HepG2 (cell line): ENCODE measurements around the gene ACO1. TPM values are rescaled to one million over a fixed set of nuclear protein-coding genes. Genes with fewer than 3 reads are reported as not detected.

Experiments
- ATAC-seq: fragments of 200-7000 bp; cut with Tn5 transposase; 3 replicates; pipeline ENCODE4 v1.9.1; 2020; ENCODE audit warnings: mild to moderate bottlenecking, moderate library complexity
- BruUV-seq: library from RNA; stranded (reverse); fragments of 400-500 nt; replicated peaks from 2 replicates; lab custom pipeline; 2021; lab: Mats Ljungman, UMichigan
- CTCF ChIA-PET: fragments of 300-600 bp; formaldehyde crosslinking; extraction: SDS; loops from one replicate; lab custom pipeline; 2021; ENCODE audit warnings: low total read pairs, inconsistent platforms, low intra/inter-chr PET ratio; lab: Yijun Ruan, JAX
- POLR2A ChIA-PET: fragments of 350-600 bp; sonication (Branson Sonifier 250); formaldehyde crosslinking; loops from one replicate; lab custom pipeline; 2020; ENCODE audit warnings: antibody characterized with exemption, inconsistent platforms; lab: Yijun Ruan, JAX
- DNase-seq: peaks from one replicate; pipeline ENCODE4 v3.0.0-alpha.2; 2015; ENCODE audit warnings: low spot score
- FAIRE-seq: peaks from 3 replicates; lab custom pipeline; 2011; peaks lifted over from hg19 to GRCh38; lab: Jason Lieb, UNC
- H2AFZ ChIP-seq: one replicate; pipeline ENCODE4 v1.6.1; 2011; ENCODE audit warnings: low read length, inconsistent platforms
- H3K27ac ChIP-seq: fragments of 300-600 bp; 3 replicates; pipeline ENCODE4 v1.8.0; 2011; ENCODE audit warnings: mixed run types, mild to moderate bottlenecking, mixed read lengths, low read length, inconsistent platforms; ENCODE audit not compliant: insufficient read depth; ENCODE audit errors: extremely low read length
- H3K27me3 ChIP-seq, 2 experiments: fragments of 200-600 bp in 1 of 2; 2 replicates in 1 of 2; 3 replicates in 1 of 2; pipeline versions ENCODE4 v1.6.0 to v1.8.0; 2011; ENCODE audit warnings: low read length in 2 of 2, mild to moderate bottlenecking in 2 of 2, moderate library complexity in 2 of 2, inconsistent platforms in 1 of 2; ENCODE audit not compliant: insufficient read depth in 2 of 2, control insufficient read depth in 1 of 2
- H3K36me3 ChIP-seq, 2 experiments: fragments of 200-600 bp in 1 of 2; replicated peaks in 1 of 2; 2 replicates in 1 of 2; 3 replicates in 1 of 2; pipeline versions ENCODE4 v1.5.1 to v1.8.0; 2011; ENCODE audit warnings: low read length in 2 of 2, inconsistent platforms in 1 of 2; ENCODE audit not compliant: insufficient read depth in 2 of 2, control insufficient read depth in 1 of 2
- H3K4me1 ChIP-seq: 2 replicates; pipeline ENCODE4 v1.5.1; 2012; ENCODE audit warnings: low read length, inconsistent platforms; ENCODE audit not compliant: insufficient read depth
- H3K4me2 ChIP-seq: 2 replicates; pipeline ENCODE4 v1.6.0; 2011; ENCODE audit warnings: low read depth, low read length, inconsistent platforms
- H3K4me3 ChIP-seq, 3 experiments: fragments of 200-600 bp in 1 of 3; sonication (generic), shearing (Covaris generic) in 1 of 3; replicated peaks in 1 of 3; 2 replicates each; pipeline ENCODE4 v1.5.1; 2011 to 2016; ENCODE audit warnings: low read length in 3 of 3, inconsistent platforms in 2 of 3, low read depth in 2 of 3, mild to moderate bottlenecking in 2 of 3, control low read depth in 1 of 3, mixed read lengths in 1 of 3; ENCODE audit not compliant: insufficient read depth in 1 of 3
- H3K79me2 ChIP-seq: one replicate; pipeline ENCODE4 v1.6.1; 2011; ENCODE audit warnings: low read length, inconsistent platforms; ENCODE audit not compliant: insufficient read depth
- H3K9ac ChIP-seq: 2 replicates; pipeline ENCODE4 v1.6.0; 2011; ENCODE audit warnings: mild to moderate bottlenecking, low read depth, low read length, inconsistent platforms; ENCODE audit not compliant: insufficient read depth
- H3K9me3 ChIP-seq: 2 replicates; pipeline ENCODE4 v1.5.1; 2012; ENCODE audit warnings: mild to moderate bottlenecking, low read length
- H4K20me1 ChIP-seq: 2 replicates; pipeline ENCODE4 v1.6.0; 2011; ENCODE audit warnings: inconsistent platforms, mild to moderate bottlenecking, low read length, moderate library complexity; ENCODE audit not compliant: insufficient read depth
- KLF15 ChIP-seq: sonication (generic); formaldehyde crosslinking; IDR thresholded peaks from 2 replicates; pipeline ENCODE4 v1.8.1; 2023; ENCODE audit warnings: borderline replicate concordance, mild to moderate bottlenecking, inconsistent platforms, missing genetic modification reagents, mixed read lengths
- ZFY ChIP-seq: sonication (generic); formaldehyde crosslinking; IDR thresholded peaks from 2 replicates; pipeline ENCODE4 v1.4.0; 2020; ENCODE audit warnings: missing genetic modification reagents
- WGBS: methylation state at CpG from one replicate; pipeline ENCODE4 v1.1.6; 2017; ENCODE audit warnings: low lambda C conversion rate; 5-methylcytosine and 5-hydroxymethylcytosine counted together
- in situ Hi-C: cut with HindIII; loops from 2 replicates; pipeline ENCODE4 v1.10.0; 2017; ENCODE audit warnings: low pct_unique_long_range_greater_than_20kb; ENCODE audit not compliant: extremely low pct_ligation_motif_present
- intact Hi-C: fragments of 100-400 bp; cut with micrococcal nuclease; formaldehyde crosslinking; loops from one replicate; pipeline ENCODE4 v1.10.0; 2022; ENCODE audit not compliant: unreplicated experiment
- polyA plus RNA-seq, 8 experiments: library from polyadenylated mRNA; depleted of rRNA in 3 of 8; stranded (reverse) in 7 of 8; unstranded in 1 of 8; fragments of >200 nt; fragmentation: Illumina TruSeq in 4 of 8; extraction: Trizol in 4 of 8; gene quantifications; 2 replicates each; pipeline versions ENCODE4 v1.2.1 to v1.2.3, GENCODE V29; 2011 to 2016; ENCODE audit warnings: low read depth in 4 of 8, missing spikeins in 1 of 8, mixed read lengths in 1 of 8; ENCODE audit not compliant: insufficient read depth in 1 of 8
- total RNA-seq, 5 experiments: library from RNA; depleted of rRNA; stranded (reverse); fragments of >200 nt; fragmentation: Illumina TruSeq; extraction: Trizol; gene quantifications; 2 replicates each; pipeline ENCODE4 v1.2.3, GENCODE V29; 2016; ENCODE audit warnings: low read depth in 1 of 5
- TF ChIP-seq, protein P1 (sequence below): sonication (generic); formaldehyde crosslinking; IDR thresholded peaks from 2 replicates; pipeline ENCODE4 v1.9.0; 2021; ENCODE audit warnings: missing genetic modification reagents, borderline replicate concordance
- TF ChIP-seq, protein P2 (sequence below): sonication (generic); formaldehyde crosslinking; IDR thresholded peaks from 2 replicates; pipeline ENCODE4 v1.4.0; 2020; ENCODE audit warnings: mild to moderate bottlenecking, missing genetic modification reagents, borderline replicate concordance
- TF ChIP-seq, protein P3 (sequence below), 2 experiments: sonication (generic) in 1 of 2; formaldehyde crosslinking in 1 of 2; IDR thresholded peaks; 2 replicates each; pipeline versions ENCODE4 v1.4.0 to v1.6.1; 2016 to 2020; ENCODE audit warnings: borderline replicate concordance in 1 of 2, low read depth in 1 of 2, mild to moderate bottlenecking in 1 of 2, missing genetic modification reagents in 1 of 2
- TF ChIP-seq, protein P4 (sequence below): sonication (generic); formaldehyde crosslinking; conservative IDR thresholded peaks from 2 replicates; pipeline ENCODE4 v1.5.0; 2020; ENCODE audit warnings: missing genetic modification reagents
- TF ChIP-seq, protein P5 (sequence below): sonication (generic); formaldehyde crosslinking; IDR thresholded peaks from 2 replicates; pipeline ENCODE4 v1.4.0; 2020; ENCODE audit warnings: missing genetic modification reagents

Gene ACO1
- total and polyA plus RNA-seq, 2 of the 13 experiments (the other 11 are each of a cell fraction or from before 2014, with no cell fraction given), result 20.1 to 48.2 TPM

DNA sequence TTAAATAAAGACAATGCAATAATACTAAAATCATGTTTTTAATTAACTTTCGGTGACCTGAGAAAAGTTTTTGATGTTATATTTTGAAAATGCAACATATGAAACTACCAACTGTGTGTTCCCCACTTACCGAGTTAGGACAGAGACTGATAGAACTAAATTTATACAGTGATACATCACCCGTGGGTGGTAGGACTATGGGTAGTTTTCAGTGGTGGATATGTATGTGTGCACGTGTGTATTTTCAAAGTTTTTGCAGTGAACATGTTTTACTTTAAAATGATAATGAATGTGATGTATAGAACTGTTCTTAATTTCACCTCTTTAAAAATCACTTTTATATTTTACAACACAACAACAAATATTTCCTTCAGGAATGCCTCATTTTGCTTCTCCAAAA, 25.0 kb upstream of the ACO1 start:
- H4K20me1 ChIP-seq, result no peaks in the 10 kb centered on the region
- no peaks in the 10 kb centered on the region for H3K4me1 ChIP-seq
- no peak overlapping the region for H3K4me3 ChIP-seq
- no peak overlapping the region for H3K4me2 ChIP-seq
- H3K9me3 ChIP-seq, result no peaks in the 10 kb centered on the region
- no peaks in the 10 kb centered on the region for H3K27me3 ChIP-seq
- 15% methylated on average over 4 of the region's 4 CpGs for WGBS
- no peak overlapping the region for H3K27ac ChIP-seq
- no TSS peak for BruUV-seq
- intact Hi-C loops, result loop anchor here (10.0 kb wide), 2 partner anchors 515 to 555 kb away; no protein-coding TSS in a partner anchor
- in situ Hi-C loops, result no loop called here
- H3K9ac ChIP-seq, result no peak overlapping the region
- H2AFZ ChIP-seq, result no peak overlapping the region
- no peaks in the 10 kb centered on the region for H3K36me3 ChIP-seq
- H3K79me2 ChIP-seq, result no peaks in the 10 kb centered on the region
- ChIA-PET CTCF (no interaction called here), POLR2A (no interaction called here)
- DNase-seq (no peak), FAIRE-seq (no peak), ATAC-seq (no peak)
- no peak for TF ChIP-seq KLF15 (CRISPR knock-in tag)
- TF ChIP-seq, protein P1, sequence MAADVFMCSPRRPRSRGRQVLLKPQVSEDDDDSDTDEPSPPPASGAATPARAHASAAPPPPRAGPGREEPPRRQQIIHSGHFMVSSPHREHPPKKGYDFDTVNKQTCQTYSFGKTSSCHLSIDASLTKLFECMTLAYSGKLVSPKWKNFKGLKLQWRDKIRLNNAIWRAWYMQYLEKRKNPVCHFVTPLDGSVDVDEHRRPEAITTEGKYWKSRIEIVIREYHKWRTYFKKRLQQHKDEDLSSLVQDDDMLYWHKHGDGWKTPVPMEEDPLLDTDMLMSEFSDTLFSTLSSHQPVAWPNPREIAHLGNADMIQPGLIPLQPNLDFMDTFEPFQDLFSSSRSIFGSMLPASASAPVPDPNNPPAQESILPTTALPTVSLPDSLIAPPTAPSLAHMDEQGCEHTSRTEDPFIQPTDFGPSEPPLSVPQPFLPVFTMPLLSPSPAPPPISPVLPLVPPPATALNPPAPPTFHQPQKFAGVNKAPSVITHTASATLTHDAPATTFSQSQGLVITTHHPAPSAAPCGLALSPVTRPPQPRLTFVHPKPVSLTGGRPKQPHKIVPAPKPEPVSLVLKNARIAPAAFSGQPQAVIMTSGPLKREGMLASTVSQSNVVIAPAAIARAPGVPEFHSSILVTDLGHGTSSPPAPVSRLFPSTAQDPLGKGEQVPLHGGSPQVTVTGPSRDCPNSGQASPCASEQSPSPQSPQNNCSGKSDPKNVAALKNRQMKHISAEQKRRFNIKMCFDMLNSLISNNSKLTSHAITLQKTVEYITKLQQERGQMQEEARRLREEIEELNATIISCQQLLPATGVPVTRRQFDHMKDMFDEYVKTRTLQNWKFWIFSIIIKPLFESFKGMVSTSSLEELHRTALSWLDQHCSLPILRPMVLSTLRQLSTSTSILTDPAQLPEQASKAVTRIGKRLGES, result no peak
- TF ChIP-seq, protein P2, sequence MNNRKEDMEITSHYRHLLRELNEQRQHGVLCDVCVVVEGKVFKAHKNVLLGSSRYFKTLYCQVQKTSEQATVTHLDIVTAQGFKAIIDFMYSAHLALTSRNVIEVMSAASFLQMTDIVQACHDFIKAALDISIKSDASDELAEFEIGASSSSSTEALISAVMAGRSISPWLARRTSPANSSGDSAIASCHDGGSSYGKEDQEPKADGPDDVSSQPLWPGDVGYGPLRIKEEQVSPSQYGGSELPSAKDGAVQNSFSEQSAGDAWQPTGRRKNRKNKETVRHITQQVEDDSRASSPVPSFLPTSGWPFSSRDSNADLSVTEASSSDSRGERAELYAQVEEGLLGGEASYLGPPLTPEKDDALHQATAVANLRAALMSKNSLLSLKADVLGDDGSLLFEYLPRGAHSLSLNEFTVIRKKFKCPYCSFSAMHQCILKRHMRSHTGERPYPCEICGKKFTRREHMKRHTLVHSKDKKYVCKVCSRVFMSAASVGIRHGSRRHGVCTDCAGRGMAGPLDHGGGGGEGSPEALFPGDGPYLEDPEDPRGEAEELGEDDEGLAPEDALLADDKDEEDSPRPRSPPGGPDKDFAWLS, result no peak
- TF ChIP-seq, protein P3, sequence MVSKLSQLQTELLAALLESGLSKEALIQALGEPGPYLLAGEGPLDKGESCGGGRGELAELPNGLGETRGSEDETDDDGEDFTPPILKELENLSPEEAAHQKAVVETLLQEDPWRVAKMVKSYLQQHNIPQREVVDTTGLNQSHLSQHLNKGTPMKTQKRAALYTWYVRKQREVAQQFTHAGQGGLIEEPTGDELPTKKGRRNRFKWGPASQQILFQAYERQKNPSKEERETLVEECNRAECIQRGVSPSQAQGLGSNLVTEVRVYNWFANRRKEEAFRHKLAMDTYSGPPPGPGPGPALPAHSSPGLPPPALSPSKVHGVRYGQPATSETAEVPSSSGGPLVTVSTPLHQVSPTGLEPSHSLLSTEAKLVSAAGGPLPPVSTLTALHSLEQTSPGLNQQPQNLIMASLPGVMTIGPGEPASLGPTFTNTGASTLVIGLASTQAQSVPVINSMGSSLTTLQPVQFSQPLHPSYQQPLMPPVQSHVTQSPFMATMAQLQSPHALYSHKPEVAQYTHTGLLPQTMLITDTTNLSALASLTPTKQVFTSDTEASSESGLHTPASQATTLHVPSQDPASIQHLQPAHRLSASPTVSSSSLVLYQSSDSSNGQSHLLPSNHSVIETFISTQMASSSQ (IDR thresholded peaks at IDR 0.05; ENCODE audit: low read depth), result no peak
- TF ChIP-seq, protein P3 (CRISPR knock-in tag; IDR thresholded peaks at IDR 0.05; ENCODE audit: borderline replicate concordance), result no peak
- TF ChIP-seq, protein P4, sequence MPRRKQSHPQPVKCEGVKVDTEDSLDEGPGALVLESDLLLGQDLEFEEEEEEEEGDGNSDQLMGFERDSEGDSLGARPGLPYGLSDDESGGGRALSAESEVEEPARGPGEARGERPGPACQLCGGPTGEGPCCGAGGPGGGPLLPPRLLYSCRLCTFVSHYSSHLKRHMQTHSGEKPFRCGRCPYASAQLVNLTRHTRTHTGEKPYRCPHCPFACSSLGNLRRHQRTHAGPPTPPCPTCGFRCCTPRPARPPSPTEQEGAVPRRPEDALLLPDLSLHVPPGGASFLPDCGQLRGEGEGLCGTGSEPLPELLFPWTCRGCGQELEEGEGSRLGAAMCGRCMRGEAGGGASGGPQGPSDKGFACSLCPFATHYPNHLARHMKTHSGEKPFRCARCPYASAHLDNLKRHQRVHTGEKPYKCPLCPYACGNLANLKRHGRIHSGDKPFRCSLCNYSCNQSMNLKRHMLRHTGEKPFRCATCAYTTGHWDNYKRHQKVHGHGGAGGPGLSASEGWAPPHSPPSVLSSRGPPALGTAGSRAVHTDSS (CRISPR knock-in tag), result no peak
- TF ChIP-seq ZFY (CRISPR knock-in tag), result no peak
- TF ChIP-seq, protein P5, sequence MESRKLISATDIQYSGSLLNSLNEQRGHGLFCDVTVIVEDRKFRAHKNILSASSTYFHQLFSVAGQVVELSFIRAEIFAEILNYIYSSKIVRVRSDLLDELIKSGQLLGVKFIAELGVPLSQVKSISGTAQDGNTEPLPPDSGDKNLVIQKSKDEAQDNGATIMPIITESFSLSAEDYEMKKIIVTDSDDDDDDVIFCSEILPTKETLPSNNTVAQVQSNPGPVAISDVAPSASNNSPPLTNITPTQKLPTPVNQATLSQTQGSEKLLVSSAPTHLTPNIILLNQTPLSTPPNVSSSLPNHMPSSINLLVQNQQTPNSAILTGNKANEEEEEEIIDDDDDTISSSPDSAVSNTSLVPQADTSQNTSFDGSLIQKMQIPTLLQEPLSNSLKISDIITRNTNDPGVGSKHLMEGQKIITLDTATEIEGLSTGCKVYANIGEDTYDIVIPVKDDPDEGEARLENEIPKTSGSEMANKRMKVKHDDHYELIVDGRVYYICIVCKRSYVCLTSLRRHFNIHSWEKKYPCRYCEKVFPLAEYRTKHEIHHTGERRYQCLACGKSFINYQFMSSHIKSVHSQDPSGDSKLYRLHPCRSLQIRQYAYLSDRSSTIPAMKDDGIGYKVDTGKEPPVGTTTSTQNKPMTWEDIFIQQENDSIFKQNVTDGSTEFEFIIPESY (CRISPR knock-in tag), result no peak
